ENCODE data around the gene DDX19B.
A peak's percentile ranks its signal among the peaks of the same experiment; 100 is the strongest.

DNA sequence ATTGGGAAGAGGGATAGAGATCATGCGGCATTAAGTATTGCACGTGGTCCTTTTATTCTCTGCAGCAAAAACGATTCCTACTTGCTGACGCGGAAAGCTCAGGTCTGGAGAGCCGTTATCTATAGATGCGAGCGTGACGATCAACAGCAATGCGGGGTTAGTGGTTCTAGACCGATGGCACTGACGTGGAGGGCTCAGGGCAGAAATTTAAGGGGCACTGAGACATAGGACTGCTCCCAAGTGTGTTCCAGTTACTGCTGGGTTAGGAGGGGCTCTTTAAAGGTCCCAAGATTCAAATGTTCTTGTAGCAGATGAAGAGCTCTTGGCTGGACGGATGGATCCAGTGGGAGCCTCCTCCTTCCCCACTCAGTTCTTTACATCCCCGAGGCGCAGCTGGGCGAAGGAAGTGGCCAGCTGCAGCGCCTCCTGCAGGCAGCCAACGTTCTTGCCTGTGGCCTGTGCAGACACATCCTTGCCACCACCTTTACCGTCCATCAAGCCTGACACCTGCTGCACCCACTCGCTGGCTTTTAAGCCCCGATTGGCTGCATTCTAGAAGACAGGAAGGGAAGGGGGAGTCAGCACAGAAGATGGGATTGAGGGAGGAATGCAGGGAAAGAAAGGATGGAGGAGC, 46.5 kb upstream of the DDX19B start:
- TF ChIP-seq, protein P1, sequence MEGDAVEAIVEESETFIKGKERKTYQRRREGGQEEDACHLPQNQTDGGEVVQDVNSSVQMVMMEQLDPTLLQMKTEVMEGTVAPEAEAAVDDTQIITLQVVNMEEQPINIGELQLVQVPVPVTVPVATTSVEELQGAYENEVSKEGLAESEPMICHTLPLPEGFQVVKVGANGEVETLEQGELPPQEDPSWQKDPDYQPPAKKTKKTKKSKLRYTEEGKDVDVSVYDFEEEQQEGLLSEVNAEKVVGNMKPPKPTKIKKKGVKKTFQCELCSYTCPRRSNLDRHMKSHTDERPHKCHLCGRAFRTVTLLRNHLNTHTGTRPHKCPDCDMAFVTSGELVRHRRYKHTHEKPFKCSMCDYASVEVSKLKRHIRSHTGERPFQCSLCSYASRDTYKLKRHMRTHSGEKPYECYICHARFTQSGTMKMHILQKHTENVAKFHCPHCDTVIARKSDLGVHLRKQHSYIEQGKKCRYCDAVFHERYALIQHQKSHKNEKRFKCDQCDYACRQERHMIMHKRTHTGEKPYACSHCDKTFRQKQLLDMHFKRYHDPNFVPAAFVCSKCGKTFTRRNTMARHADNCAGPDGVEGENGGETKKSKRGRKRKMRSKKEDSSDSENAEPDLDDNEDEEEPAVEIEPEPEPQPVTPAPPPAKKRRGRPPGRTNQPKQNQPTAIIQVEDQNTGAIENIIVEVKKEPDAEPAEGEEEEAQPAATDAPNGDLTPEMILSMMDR (IDR thresholded peaks at IDR 0.05; ENCODE audit: insufficient read depth, low read length, poor library complexity, severe bottlenecking) = peak; percentile 58
- TF ChIP-seq EZH2phosphoT487 (conservative IDR thresholded peaks at IDR 0.05; ENCODE audit: low read length) = no peak
